Measurements from ENCODE around the gene HSD17B2.

Gene HSD17B2

GRCh38 chr16:82082543-82083244 lies 47.6 kb downstream of the HSD17B2 start:
- peak in 1 of 2 donors; percentile 28 for DNase-seq

- DNase-seq = no peak
Measured at GRCh38 chr16:82083710-82084353, 48.8 kb downstream of the HSD17B2 start.

- DNase-seq = no peak
Measured at GRCh38 chr16:82085011-82085779, 50.1 kb downstream of the HSD17B2 start.

- no peak for DNase-seq
Measured at GRCh38 chr16:82088483-82088882, 53.4 kb downstream of the HSD17B2 start.

- DNase-seq = no peak
Measured at GRCh38 chr16:82091241-82091640, 56.2 kb downstream of the HSD17B2 start.

GRCh38 chr16:82092711-82093110 lies 57.7 kb downstream of the HSD17B2 start:
- DNase-seq = no peak

GRCh38 chr16:82093666-82094300 lies 58.7 kb downstream of the HSD17B2 start:
- DNase-seq = no peak

- no peak for DNase-seq
Measured at GRCh38 chr16:82094942-82095540, 60.0 kb downstream of the HSD17B2 start.

- no peak for DNase-seq
Measured at GRCh38 chr16:82096641-82097040, 61.6 kb downstream of the HSD17B2 start.

- no peak for DNase-seq
Measured at GRCh38 chr16:82105107-82105506, 70.1 kb downstream of the HSD17B2 start.

- DNase-seq = no peak
Measured at GRCh38 chr16:82108100-82108499, 73.0 kb downstream of the HSD17B2 start.

- no peak for DNase-seq
Measured at GRCh38 chr16:82108774-82109173, 73.7 kb downstream of the HSD17B2 start.

- peak in 1 of 2 donors; percentile 13 for DNase-seq
Measured at GRCh38 chr16:82109266-82109665, 74.2 kb downstream of the HSD17B2 start.

GRCh38 chr16:82111944-82112343 lies 76.9 kb downstream of the HSD17B2 start:
- no peak for DNase-seq

GRCh38 chr16:82113741-82114140 lies 78.7 kb downstream of the HSD17B2 start:
- DNase-seq = peak; percentile 88

- no peak for DNase-seq
Measured at GRCh38 chr16:82116535-82116934, 81.5 kb downstream of the HSD17B2 start.

GRCh38 chr16:82118749-82119148 lies 83.7 kb downstream of the HSD17B2 start:
- no peak for DNase-seq

GRCh38 chr16:82119405-82119804 lies 84.4 kb downstream of the HSD17B2 start:
- DNase-seq = no peak

GRCh38 chr16:82124651-82125050 lies 89.6 kb downstream of the HSD17B2 start:
- DNase-seq = no peak

- DNase-seq = no peak
Measured at GRCh38 chr16:82129881-82130280, 94.8 kb downstream of the HSD17B2 start.

GRCh38 chr16:82133798-82134197 lies 98.7 kb downstream of the HSD17B2 start:
- no peak for DNase-seq

GRCh38 chr16:82134846-82135245 lies 99.8 kb downstream of the HSD17B2 start:
- DNase-seq = no peak

GRCh38 chr16:82135844-82136243 lies 100.8 kb downstream of the HSD17B2 start:
- no peak for DNase-seq
